ENCODE data around the gene PITPNC1. TPM values are rescaled to one million over a fixed set of nuclear protein-coding genes. Genes with fewer than 3 reads are reported as not detected.
"Not testable (repeated sequence)": the region's sequence is repeated elsewhere in the genome, so short reads cannot be mapped to it uniquely, and the experiment has no call there.

PITPNC1 gene
- total and polyA plus RNA-seq, 12 donors = 6.6 to 28.0 (median 11.5) TPM

GRCh38 chr17:67725373-67725791, 348.3 kb downstream of the PITPNC1 start:
- Histone ChIP-seq H3K4me1 (no peaks in the 10 kb centered on the region), H3K36me3 (peaks cover 0 to 100% (median 81%) of the 10 kb centered on the region in 9 donors), H3K27me3 (no peaks in the 10 kb centered on the region), H3K27ac (no peak overlapping the region), H3K9me3 (no peaks in the 10 kb centered on the region), H3K4me3 (no peak overlapping the region)
- no peak for ATAC-seq
- 91 to 96% methylated on average over 4 of the region's 4 CpGs for WGBS, 2 donors
- intact Hi-C loops (cut with DNase I) = no loop called here
- DNase-seq = no peak
- TF ChIP-seq, protein P1, sequence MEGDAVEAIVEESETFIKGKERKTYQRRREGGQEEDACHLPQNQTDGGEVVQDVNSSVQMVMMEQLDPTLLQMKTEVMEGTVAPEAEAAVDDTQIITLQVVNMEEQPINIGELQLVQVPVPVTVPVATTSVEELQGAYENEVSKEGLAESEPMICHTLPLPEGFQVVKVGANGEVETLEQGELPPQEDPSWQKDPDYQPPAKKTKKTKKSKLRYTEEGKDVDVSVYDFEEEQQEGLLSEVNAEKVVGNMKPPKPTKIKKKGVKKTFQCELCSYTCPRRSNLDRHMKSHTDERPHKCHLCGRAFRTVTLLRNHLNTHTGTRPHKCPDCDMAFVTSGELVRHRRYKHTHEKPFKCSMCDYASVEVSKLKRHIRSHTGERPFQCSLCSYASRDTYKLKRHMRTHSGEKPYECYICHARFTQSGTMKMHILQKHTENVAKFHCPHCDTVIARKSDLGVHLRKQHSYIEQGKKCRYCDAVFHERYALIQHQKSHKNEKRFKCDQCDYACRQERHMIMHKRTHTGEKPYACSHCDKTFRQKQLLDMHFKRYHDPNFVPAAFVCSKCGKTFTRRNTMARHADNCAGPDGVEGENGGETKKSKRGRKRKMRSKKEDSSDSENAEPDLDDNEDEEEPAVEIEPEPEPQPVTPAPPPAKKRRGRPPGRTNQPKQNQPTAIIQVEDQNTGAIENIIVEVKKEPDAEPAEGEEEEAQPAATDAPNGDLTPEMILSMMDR (IDR thresholded peaks at IDR 0.05) = no peak

DNA sequence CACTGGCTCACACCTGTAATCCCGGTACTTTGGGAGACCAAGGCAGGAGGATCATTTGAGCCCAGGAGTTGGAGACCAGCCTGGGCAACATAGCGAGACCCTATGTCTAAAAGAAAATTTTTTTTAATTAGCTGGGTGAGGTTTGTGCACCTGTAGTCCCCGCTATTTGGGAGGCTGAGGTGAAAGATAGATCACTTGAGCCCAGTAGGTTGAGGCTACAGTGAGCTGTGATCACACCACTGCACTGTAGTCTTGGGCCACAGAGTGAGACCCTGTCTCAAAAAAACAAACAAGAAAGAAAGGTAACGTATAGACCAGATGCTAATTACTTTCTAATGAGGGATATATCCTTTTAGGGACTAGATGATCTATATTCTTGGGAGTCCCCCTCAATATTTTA, 348.7 kb downstream of the PITPNC1 start:
- Histone ChIP-seq H3K9me3 (no peaks in the 10 kb centered on the region), H3K27me3 (no peaks in the 10 kb centered on the region), H3K36me3 (peaks cover 0 to 100% (median 81%) of the 10 kb centered on the region in 9 donors), H3K4me3 (no peak overlapping the region), H3K27ac (no peak overlapping the region), H3K4me1 (no peaks in the 10 kb centered on the region)
- ATAC-seq = no peak
- no peak for DNase-seq
- TF ChIP-seq, protein P1 (IDR thresholded peaks at IDR 0.05) = no peak
- 95 to 98% methylated on average over 4 of the region's 4 CpGs for WGBS, 2 donors
- intact Hi-C loops (cut with DNase I) = no loop called here

GRCh38 chr17:67727152-67728039, 350.3 kb downstream of the PITPNC1 start:
- WGBS, 2 donors = 96 to 97% methylated on average over 15 of the region's 15 CpGs
- DNase-seq; H3K4me3 ChIP-seq; H3K27me3 ChIP-seq; H3K9me3 ChIP-seq; H3K4me1 ChIP-seq; ATAC-seq; intact Hi-C loops (cut with DNase I); H3K27ac ChIP-seq: not testable (repeated sequence)
- H3K36me3 ChIP-seq = peaks cover 0 to 99% (median 82%) of the 10 kb centered on the region in 9 donors

DNA sequence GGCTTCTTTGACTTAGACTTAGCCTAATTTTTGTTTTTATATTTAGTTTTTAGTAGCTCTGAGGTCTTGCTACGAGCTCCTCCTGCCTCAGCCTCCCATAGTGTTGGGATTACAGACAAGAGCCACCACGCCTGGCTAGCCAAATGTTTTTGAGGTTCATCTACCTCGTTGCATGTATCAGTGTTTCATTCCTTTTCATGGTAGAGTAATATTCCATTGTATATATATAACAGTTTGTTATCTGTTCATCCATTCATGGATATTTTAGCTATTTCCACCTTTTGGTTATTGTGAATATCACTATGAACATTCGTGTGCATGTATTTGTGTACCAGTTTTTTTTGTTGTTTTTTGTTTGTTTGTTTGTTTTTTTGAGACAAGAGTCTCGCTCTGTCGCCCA, 352.8 kb downstream of the PITPNC1 start:
- ATAC-seq (no peak), DNase-seq (no peak)
- Histone ChIP-seq H3K4me3 (no peak overlapping the region), H3K27me3 (no peaks in the 10 kb centered on the region), H3K9me3 (peaks cover 0 to 6% (median 2%) of the 10 kb centered on the region in 11 donors), H3K4me1 (no peaks in the 10 kb centered on the region), H3K36me3 (peaks cover 0 to 100% (median 72%) of the 10 kb centered on the region in 9 donors), H3K27ac (no peak overlapping the region)
- 99% methylated on average over 6 of the region's 6 CpGs for WGBS, 2 donors
- intact Hi-C loops (cut with DNase I) = loop anchor here in 1 of 10 donors (10.0 kb wide), 1 partner anchor 215 kb away; no protein-coding TSS in a partner anchor
- TF ChIP-seq, protein P1 (IDR thresholded peaks at IDR 0.05) = no peak

GRCh38 chr17:67730731-67731130, 353.6 kb downstream of the PITPNC1 start:
- Histone ChIP-seq H3K4me1 (no peaks in the 10 kb centered on the region), H3K9me3 (peaks cover 0 to 6% (median 2%) of the 10 kb centered on the region in 11 donors), H3K27me3 (no peaks in the 10 kb centered on the region), H3K36me3 (peaks cover 0 to 100% (median 67%) of the 10 kb centered on the region in 9 donors), H3K4me3 (no peak overlapping the region), H3K27ac (no peak overlapping the region)
- intact Hi-C loops (cut with DNase I) = loop anchor here in 1 of 10 donors (10.0 kb wide), 1 partner anchor 214 kb away; no protein-coding TSS in a partner anchor
- no peak for DNase-seq
- no peak for ATAC-seq
- TF ChIP-seq, protein P1 (IDR thresholded peaks at IDR 0.05) = no peak
- 71 to 79% methylated on average over 7 of the region's 7 CpGs for WGBS, 2 donors
